ENCODE results near the gene ERN2. TPM values are rescaled to one million over a fixed set of nuclear protein-coding genes. Genes with fewer than 3 reads are reported as not detected.

ERN2 gene
- total and polyA plus RNA-seq, 2 of the 13 experiments (the other 11 are each of a cell fraction or from before 2014, with no cell fraction given) = 2.2 to 3.5 TPM

GRCh38 chr16:23642246-23642774, 70.7 kb downstream of the ERN2 start:
- H3K9me3 ChIP-seq (ENCODE audit: low read length) = no peaks in the 10 kb centered on the region
- H2AFZ ChIP-seq (ENCODE audit: low read length) = no peak overlapping the region
- peaks cover 9 to 32% of the 10 kb centered on the region in 2 experiments for H3K36me3 ChIP-seq (replicated peaks in 1 of 2; ENCODE audit: control insufficient read depth in 1 of 2, insufficient read depth in 2 of 2, low read length in 2 of 2)
- peaks cover 12% of the 10 kb centered on the region for H4K20me1 ChIP-seq (ENCODE audit: insufficient read depth, low read length)
- peak overlapping the region; percentile 96 for H3K4me2 ChIP-seq (ENCODE audit: low read depth, low read length)
- H3K27me3 ChIP-seq (ENCODE audit: control insufficient read depth in 1 of 2, insufficient read depth in 2 of 2, low read length in 2 of 2) = no peaks in the 10 kb centered on the region; a peak in 1 of 5 replicates
- H3K9ac ChIP-seq (ENCODE audit: insufficient read depth, low read depth, low read length) = peak overlapping the region; percentile 94
- DNase-seq (ENCODE audit: low spot score) (no peak), ATAC-seq (no peak), FAIRE-seq (no peak)
- no TSS peak for BruUV-seq (replicated peaks)
- ChIA-PET CTCF (ENCODE audit: low intra/inter-chr PET ratio, low total read pairs) (no interaction called here), POLR2A (interaction anchor here (1.1 to 2.7 kb wide), 10 partner anchors 9 to 104 kb away, joined by 3 to 20 read pairs (median 8); partner anchors contain the start of genes EARS2, NDUFAB1, PLK1 and UBFD1)
- peaks cover 34% of the 10 kb centered on the region for H3K4me1 ChIP-seq (ENCODE audit: insufficient read depth, low read length)
- WGBS (ENCODE audit: low lambda C conversion rate) = 8% methylated on average over 14 of the region's 14 CpGs
- H3K27ac ChIP-seq (ENCODE audit: extremely low read length, insufficient read depth, low read length) = peak overlapping the region; percentile 89
- intact Hi-C loops (cut with micrococcal nuclease; ENCODE audit: unreplicated experiment) = loop anchor here (5.0 kb wide), 1 partner anchor 85 kb away; no protein-coding TSS in a partner anchor
- in situ Hi-C loops (cut with HindIII; ENCODE audit: extremely low pct_ligation_motif_present, low pct_unique_long_range_greater_than_20kb) = no loop called here
- peak overlapping the region; percentile 91 to 97 (median 97) for H3K4me3 ChIP-seq (replicated peaks in 1 of 3; ENCODE audit: insufficient read depth in 1 of 3, low read depth in 2 of 3, low read length in 3 of 3)
- peaks cover 64% of the 10 kb centered on the region for H3K79me2 ChIP-seq (ENCODE audit: insufficient read depth, low read length)
- TF ChIP-seq TIGD3 (CRISPR knock-in tag; IDR thresholded peaks at IDR 0.05; ENCODE audit: borderline replicate concordance) (0 out of 2 replicates have a peak, but pooled peaks have one; percentile 2), RBM39 (IDR thresholded peaks at IDR 0.05; ENCODE audit: low read depth, low read length, poor library complexity, severe bottlenecking) (no peak), ZNF292 (CRISPR knock-in tag; IDR thresholded peaks at IDR 0.05; ENCODE audit: borderline replicate concordance, low read depth) (no peak), ZNF740 (CRISPR knock-in tag; IDR thresholded peaks at IDR 0.05) (no peak), ZNF546 (CRISPR knock-in tag; conservative IDR thresholded peaks at IDR 0.05) (no peak), PAF1 (CRISPR knock-in tag; IDR thresholded peaks at IDR 0.05) (no peak), BCL3 (CRISPR knock-in tag; IDR thresholded peaks at IDR 0.05) (no peak), SPEN (CRISPR knock-in tag; IDR thresholded peaks at IDR 0.05; ENCODE audit: low read depth) (0 out of 2 replicates have a peak, but pooled peaks have one; percentile 21), ZNF18 (CRISPR knock-in tag; IDR thresholded peaks at IDR 0.05; ENCODE audit: insufficient replicate concordance) (peak; percentile 70), ZNF792 (CRISPR knock-in tag; IDR thresholded peaks at IDR 0.05) (no peak), ZMYM3 (CRISPR knock-in tag; IDR thresholded peaks at IDR 0.05) (0 out of 2 replicates have a peak, but pooled peaks have one; percentile 23), ZNF770 (CRISPR knock-in tag; IDR thresholded peaks at IDR 0.05) (peak; percentile 94), ZNF598 (CRISPR knock-in tag; IDR thresholded peaks at IDR 0.05; ENCODE audit: borderline replicate concordance) (no peak), TFAP4 (IDR thresholded peaks at IDR 0.05; ENCODE audit: borderline replicate concordance, low read depth) (no peak), ZFP82 (CRISPR knock-in tag; IDR thresholded peaks at IDR 0.05; ENCODE audit: borderline replicate concordance) (peak; percentile 23; the same call in 1 of the 2 replicates), ZNF143 (CRISPR knock-in tag; IDR thresholded peaks at IDR 0.05) (no peak)

Measured in HepG2 (cell line).